NCI-H1105 (cell line): Measurements from ENCODE around the gene DNAI1.

Experiments
- DNase-seq: peaks from one replicate; lab custom pipeline; 2025; lab: John Stamatoyannopoulos, UW

DNAI1 gene

GRCh38 chr9:34558919-34559623 is 100.5 kb downstream of the DNAI1 start:
- no peak for DNase-seq

GRCh38 chr9:34559624-34560455 is 101.2 kb downstream of the DNAI1 start:
- DNase-seq, result no peak

- no peak for DNase-seq
These were observed 102.1 kb downstream of the DNAI1 start for GRCh38 chr9:34560599-34561214.

GRCh38 chr9:34562135-34562745 is 103.6 kb downstream of the DNAI1 start:
- no peak for DNase-seq

- no peak for DNase-seq
These were observed 104.7 kb downstream of the DNAI1 start for GRCh38 chr9:34563262-34563661.

- DNase-seq, result no peak
These were observed 106.0 kb downstream of the DNAI1 start for GRCh38 chr9:34564617-34565016.

- no peak for DNase-seq
These were observed 107.3 kb downstream of the DNAI1 start for GRCh38 chr9:34565856-34566255.

GRCh38 chr9:34566322-34566721 is 107.7 kb downstream of the DNAI1 start:
- no peak for DNase-seq

- DNase-seq, result no peak
These were observed 108.4 kb downstream of the DNAI1 start for GRCh38 chr9:34566972-34567371.

- no peak for DNase-seq
These were observed 109.5 kb downstream of the DNAI1 start for GRCh38 chr9:34568133-34568532.

- no peak for DNase-seq
These were observed 110.2 kb downstream of the DNAI1 start for GRCh38 chr9:34568774-34569173.

GRCh38 chr9:34570376-34570775 is 111.8 kb downstream of the DNAI1 start:
- no peak for DNase-seq
